Stomach (tissue), 9 donors: ENCODE results near the gene NNMT. TPM values are rescaled to one million over a fixed set of nuclear protein-coding genes. Genes with fewer than 3 reads are reported as not detected.

Experiments used
- DNase-seq, 2 donors: peaks; one replicate each; pipeline versions ENCODE4 v3.0.0 to v3.0.0-alpha.2; 2013 to 2019
- H3K27ac ChIP-seq, 5 donors: fragments of 200-600 bp in 4 of 5; sonication (generic) in 4 of 5; one replicate each; pipeline ENCODE4 v1.5.1; 2013 to 2019; ENCODE audit warnings: mild to moderate bottlenecking in 1 of 5, moderate library complexity in 1 of 5
- H3K27me3 ChIP-seq, 3 donors: fragments of 200-600 bp; sonication (generic); one replicate each; pipeline ENCODE4 v1.5.1; 2017 to 2019; ENCODE audit warnings: mixed run types in 1 of 3
- H3K36me3 ChIP-seq, 4 donors: fragments of 200-600 bp; sonication (generic); 1 replicate in 3 of 4; 2 replicates in 1 of 4; pipeline ENCODE4 v1.5.1; 2016 to 2019
- H3K4me1 ChIP-seq, 4 donors: fragments of 200-600 bp; sonication (generic); one replicate each; pipeline ENCODE4 v1.5.1; 2016 to 2019
- H3K4me3 ChIP-seq, 4 donors: fragments of 200-600 bp; sonication (generic) in 3 of 4; one replicate each; pipeline ENCODE4 v1.5.1; 2016 to 2019; ENCODE audit warnings: mild to moderate bottlenecking in 1 of 4
- H3K9me3 ChIP-seq, 4 donors: fragments of 200-600 bp; sonication (generic); one replicate each; pipeline ENCODE4 v1.5.1; 2016 to 2019
- EP300 ChIP-seq: sonication (generic); formaldehyde crosslinking; IDR thresholded peaks from one replicate; pipeline ENCODE4 v1.6.1; 2017; ENCODE audit warnings: antibody characterized with exemption
- POLR2A ChIP-seq, 4 donors: fragments of 450-650 bp; IDR thresholded peaks; one replicate each; pipeline ENCODE4 v1.6.1; 2016; ENCODE audit warnings: antibody characterized with exemption in 4 of 4, control low read depth in 2 of 4, mild to moderate bottlenecking in 1 of 4, moderate library complexity in 1 of 4
- POLR2AphosphoS5 ChIP-seq, 3 donors: sonication (generic); formaldehyde crosslinking; IDR thresholded peaks; one replicate each; pipeline ENCODE4 v1.6.1; 2016; ENCODE audit warnings: antibody characterized with exemption in 3 of 3
- WGBS, 5 donors: extraction: QIAGEN DNeasy Blood & Tissue Kit in 3 of 5; methylation state at CpG; one replicate each; pipeline versions ENCODE4 v1.1.5 to v1.1.7; 2013 to 2018; 5-methylcytosine and 5-hydroxymethylcytosine counted together
- intact Hi-C: fragments of 100-400 bp; cut with DNase I; formaldehyde crosslinking; loops from one replicate; pipeline ENCODE4 v1.15.1; 2023; ENCODE audit warnings: low total_unique reads
- polyA plus RNA-seq, 3 donors: library from polyadenylated mRNA; stranded (reverse); fragments of 200-250 nt; gene quantifications; one replicate each; pipeline ENCODE4 v1.2.3, GENCODE V29; 2013
- total RNA-seq, 5 donors: library from RNA; depleted of rRNA; stranded (reverse); fragments of >200 nt; gene quantifications; one replicate each; pipeline versions ENCODE4 v1.1.0 to v1.2.3, GENCODE V29; 2014 to 2016
- TF ChIP-seq, protein P1 (sequence below), 7 experiments: fragments of 450-650 bp in 4 of 7; fragments of 200-600 bp in 3 of 7; sonication (generic) in 3 of 7; IDR thresholded peaks; one replicate each; pipeline ENCODE4 v1.5.1; 2016 to 2019; ENCODE audit warnings: antibody characterized with exemption in 7 of 7, control low read depth in 2 of 7, mild to moderate bottlenecking in 1 of 7
- donor health status: healthy with polysubstance abuse.
- donor health status: Bipolar disorder and iron deficiency.
- donor health status: healthy.

Gene NNMT
- total and polyA plus RNA-seq, 8 donors = 35.1 to 451 (median 279) TPM

DNA sequence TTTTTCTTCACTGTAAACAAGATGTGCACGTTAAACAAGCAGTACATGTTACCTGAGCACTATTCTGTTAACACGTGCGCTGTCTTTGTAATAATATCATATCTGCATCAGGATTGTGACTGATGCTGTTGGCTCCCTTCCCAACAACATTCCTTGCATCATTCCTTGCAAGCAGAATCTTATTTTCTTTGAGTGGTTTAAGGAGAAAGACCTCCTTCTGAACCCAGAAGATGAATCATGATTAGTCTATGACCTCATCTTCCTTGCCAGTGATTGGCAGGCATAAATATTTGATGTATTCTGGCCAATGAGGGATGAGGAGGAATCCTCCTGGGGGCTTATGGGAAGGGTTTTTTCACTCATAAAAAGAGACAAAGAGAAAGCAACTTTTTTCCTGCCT, 57.9 kb downstream of the NNMT start:
- Histone ChIP-seq H3K9me3 (no peaks in the 10 kb centered on the region), H3K4me3 (no peak overlapping the region), H3K36me3 (no peaks in the 10 kb centered on the region), H3K4me1 (no peaks in the 10 kb centered on the region), H3K27me3 (no peaks in the 10 kb centered on the region), H3K27ac (no peak overlapping the region)
- TF ChIP-seq POLR2AphosphoS5 (IDR thresholded peaks at IDR 0.05) = no peak
- TF ChIP-seq, protein P1, sequence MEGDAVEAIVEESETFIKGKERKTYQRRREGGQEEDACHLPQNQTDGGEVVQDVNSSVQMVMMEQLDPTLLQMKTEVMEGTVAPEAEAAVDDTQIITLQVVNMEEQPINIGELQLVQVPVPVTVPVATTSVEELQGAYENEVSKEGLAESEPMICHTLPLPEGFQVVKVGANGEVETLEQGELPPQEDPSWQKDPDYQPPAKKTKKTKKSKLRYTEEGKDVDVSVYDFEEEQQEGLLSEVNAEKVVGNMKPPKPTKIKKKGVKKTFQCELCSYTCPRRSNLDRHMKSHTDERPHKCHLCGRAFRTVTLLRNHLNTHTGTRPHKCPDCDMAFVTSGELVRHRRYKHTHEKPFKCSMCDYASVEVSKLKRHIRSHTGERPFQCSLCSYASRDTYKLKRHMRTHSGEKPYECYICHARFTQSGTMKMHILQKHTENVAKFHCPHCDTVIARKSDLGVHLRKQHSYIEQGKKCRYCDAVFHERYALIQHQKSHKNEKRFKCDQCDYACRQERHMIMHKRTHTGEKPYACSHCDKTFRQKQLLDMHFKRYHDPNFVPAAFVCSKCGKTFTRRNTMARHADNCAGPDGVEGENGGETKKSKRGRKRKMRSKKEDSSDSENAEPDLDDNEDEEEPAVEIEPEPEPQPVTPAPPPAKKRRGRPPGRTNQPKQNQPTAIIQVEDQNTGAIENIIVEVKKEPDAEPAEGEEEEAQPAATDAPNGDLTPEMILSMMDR (IDR thresholded peaks at IDR 0.05) = no peak
- no peak for TF ChIP-seq POLR2A (IDR thresholded peaks at IDR 0.05)
- no peak for TF ChIP-seq EP300
- intact Hi-C loops = no loop called here
- peak in 1 of 2 donors; percentile 23 for DNase-seq
- WGBS, 5 donors = 60 to 74% (median 64%) methylated on average over 3 of the region's 3 CpGs

DNA sequence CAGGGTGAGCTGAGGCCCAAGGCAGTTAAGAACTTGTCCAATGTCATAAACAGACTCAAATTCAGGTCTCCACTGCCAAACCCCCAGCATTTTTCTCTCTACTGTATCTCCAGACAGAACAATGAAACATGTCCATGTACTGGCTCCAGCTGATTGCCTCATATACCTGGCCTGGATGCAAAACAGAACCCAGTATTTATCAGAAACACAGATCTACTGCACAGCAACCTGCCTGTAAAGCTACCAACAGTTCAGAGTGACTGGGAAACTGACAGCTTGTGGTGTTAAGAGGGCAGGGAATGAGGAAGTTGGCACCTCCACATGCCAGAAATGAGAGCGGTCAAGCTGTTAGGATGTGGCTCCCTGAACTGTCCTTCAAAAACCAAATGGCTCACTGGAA, 62.5 kb downstream of the NNMT start:
- no peak overlapping the region for H3K4me3 ChIP-seq
- H3K27ac ChIP-seq = no peak overlapping the region
- no peaks in the 10 kb centered on the region for H3K27me3 ChIP-seq
- H3K4me1 ChIP-seq = no peaks in the 10 kb centered on the region
- no peaks in the 10 kb centered on the region for H3K9me3 ChIP-seq
- H3K36me3 ChIP-seq = no peaks in the 10 kb centered on the region
- intact Hi-C loops = no loop called here
- TF ChIP-seq, protein P1 (IDR thresholded peaks at IDR 0.05) = no peak
- TF ChIP-seq POLR2AphosphoS5 (IDR thresholded peaks at IDR 0.05) (no peak), EP300 (no peak), POLR2A (IDR thresholded peaks at IDR 0.05) (no peak)
- 43 to 81% (median 57%) methylated on average over 1 of the region's 1 CpG for WGBS, 5 donors
- DNase-seq = no peak

DNA sequence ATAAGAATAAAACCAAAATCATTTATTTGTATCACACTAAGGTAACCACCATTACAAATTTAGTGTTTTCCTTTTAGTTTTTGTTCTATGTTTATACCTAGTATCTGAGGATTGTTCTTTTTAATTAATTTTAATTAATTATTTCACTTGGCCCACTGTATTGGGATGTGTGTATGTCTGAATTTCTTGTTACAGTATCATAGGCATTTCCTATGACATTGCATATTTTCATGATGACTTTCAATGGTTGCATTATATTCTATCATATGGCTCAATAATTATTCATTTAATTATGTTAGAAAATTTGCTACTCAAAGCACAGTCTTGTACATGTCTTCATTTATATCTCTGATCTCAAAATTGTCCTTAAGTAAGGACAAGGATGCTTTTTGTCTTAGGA, 63.1 kb downstream of the NNMT start:
- no peaks in the 10 kb centered on the region for H3K27me3 ChIP-seq
- H3K4me3 ChIP-seq = no peak overlapping the region
- intact Hi-C loops = no loop called here
- no peaks in the 10 kb centered on the region for H3K36me3 ChIP-seq
- no peaks in the 10 kb centered on the region for H3K4me1 ChIP-seq
- TF ChIP-seq, protein P1 (IDR thresholded peaks at IDR 0.05) = no peak
- TF ChIP-seq POLR2AphosphoS5 (IDR thresholded peaks at IDR 0.05) (no peak), EP300 (no peak), POLR2A (IDR thresholded peaks at IDR 0.05) (no peak)
- H3K27ac ChIP-seq = no peak overlapping the region
- no peak for DNase-seq
- H3K9me3 ChIP-seq = no peaks in the 10 kb centered on the region

DNA sequence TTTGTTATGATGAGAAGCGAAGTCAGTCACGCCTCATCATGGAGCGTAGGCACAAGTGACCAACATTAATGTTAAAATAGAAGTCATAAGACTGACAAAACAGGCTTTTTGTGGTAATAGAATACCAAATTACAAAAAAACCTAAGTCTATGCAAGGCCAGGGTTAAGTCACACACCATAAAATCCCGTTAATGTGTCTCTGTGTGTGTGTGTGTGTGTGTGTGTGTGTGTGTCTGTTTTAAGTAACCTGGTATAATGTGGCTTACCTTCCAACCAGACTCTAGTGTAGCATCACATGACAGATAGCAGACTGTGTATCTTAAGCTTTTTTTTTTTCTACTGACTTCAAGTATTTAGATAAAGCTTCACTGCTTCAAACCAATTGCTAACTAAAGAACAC, 66.1 kb downstream of the NNMT start:
- no peaks in the 10 kb centered on the region for H3K9me3 ChIP-seq
- intact Hi-C loops = no loop called here
- H3K4me3 ChIP-seq = no peak overlapping the region
- WGBS, 5 donors = 75 to 87% (median 83%) methylated on average over 4 of the region's 4 CpGs
- H3K4me1 ChIP-seq = no peaks in the 10 kb centered on the region
- no peaks in the 10 kb centered on the region for H3K27me3 ChIP-seq
- TF ChIP-seq POLR2AphosphoS5 (IDR thresholded peaks at IDR 0.05) = no peak
- no peak for DNase-seq
- H3K27ac ChIP-seq = no peak overlapping the region
- no peaks in the 10 kb centered on the region for H3K36me3 ChIP-seq

DNA sequence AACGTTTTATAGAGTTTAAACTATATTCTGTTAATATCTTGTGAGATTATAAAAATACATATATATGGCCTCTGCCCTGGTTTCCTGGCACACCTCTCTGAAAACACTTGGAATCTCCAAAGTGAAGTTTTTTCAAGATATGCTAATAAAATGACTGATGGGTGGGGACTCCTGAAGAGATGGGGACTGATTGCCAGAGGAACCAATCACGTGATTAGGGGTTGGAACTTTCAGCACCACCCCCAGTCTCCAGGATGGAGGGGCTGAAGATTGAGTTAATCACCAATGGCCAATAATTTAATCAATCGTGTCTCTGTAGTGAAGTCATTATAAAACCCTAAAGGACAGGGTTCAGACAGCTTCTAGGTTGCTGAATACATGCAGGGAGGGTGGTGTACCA, 66.8 kb downstream of the NNMT start:
- Histone ChIP-seq H3K27me3 (no peaks in the 10 kb centered on the region), H3K4me1 (no peaks in the 10 kb centered on the region), H3K27ac (no peak overlapping the region), H3K9me3 (no peaks in the 10 kb centered on the region), H3K36me3 (no peaks in the 10 kb centered on the region), H3K4me3 (no peak overlapping the region)
- no peak for DNase-seq
- WGBS, 5 donors = 43 to 55% (median 54%) methylated on average over 3 of the region's 3 CpGs
- TF ChIP-seq POLR2AphosphoS5 (IDR thresholded peaks at IDR 0.05) = no peak
- TF ChIP-seq EP300 = no peak
- TF ChIP-seq, protein P1 (IDR thresholded peaks at IDR 0.05) = no peak
- TF ChIP-seq POLR2A (IDR thresholded peaks at IDR 0.05) = no peak
- intact Hi-C loops = no loop called here

Other genes starting within 250 kb of the NNMT start
- 100 to 1,000 TPM in 3 of 5 donors, 10 to 100 TPM in 2; 30.1 to 318 (median 137) TPM for gene ZBTB16, start 236.7 kb upstream of the NNMT start, total RNA-seq
- 10 to 100 TPM in 2 of 3 donors, 1 to 10 TPM in 1; 7.9 to 22.5 (median 19.1) TPM for gene ZBTB16, start 236.7 kb upstream of the NNMT start, polyA plus RNA-seq
- 10 to 100 TPM in 1 of 5 donors, 1 to 10 TPM in 3, under 1 TPM in 1; 0.58 to 10.1 (median 4.9) TPM for gene C11orf71, start 104.1 kb downstream of the NNMT start, total RNA-seq
- 1 to 10 TPM; 8.4 to 8.7 (median 8.6) TPM for gene C11orf71, start 104.1 kb downstream of the NNMT start, polyA plus RNA-seq
- gene RBM7, start 104.3 kb downstream of the NNMT start, total RNA-seq = 10 to 100 TPM in 3 of 5 donors, 1 to 10 TPM in 2; 4.8 to 41.5 (median 13.6) TPM
- 10 to 100 TPM in 2 of 3 donors, 1 to 10 TPM in 1; 9.1 to 24.3 (median 21.1) TPM for gene RBM7, start 104.3 kb downstream of the NNMT start, polyA plus RNA-seq
- gene REXO2, start 143.1 kb downstream of the NNMT start, total RNA-seq = 100 to 1,000 TPM; 104 to 245 (median 143) TPM
- gene REXO2, start 143.1 kb downstream of the NNMT start, polyA plus RNA-seq = 100 to 1,000 TPM in 1 of 3 donors, 10 to 100 TPM in 2; 67.8 to 110 (median 91.8) TPM